H1 (cell line): ENCODE measurements around the gene MSI2. TPM values are rescaled to one million over a fixed set of nuclear protein-coding genes. Genes with fewer than 3 reads are reported as not detected.

Experiments used
- CTCF ChIA-PET: fragments of 300-600 bp; sonication (Branson Sonifier 250); formaldehyde crosslinking; loops from one replicate; lab custom pipeline; 2021; ENCODE audit not compliant: partially characterized antibody; lab: Charles Lee
- POLR2A ChIA-PET: fragments of 300-600 bp; sonication (Branson Sonifier 250); formaldehyde crosslinking; loops from one replicate; lab custom pipeline; 2021; ENCODE audit warnings: inconsistent platforms; ENCODE audit not compliant: partially characterized antibody; lab: Charles Lee
- DNase-seq, 2 experiments: peaks; one replicate each; pipeline versions ENCODE4 v3.0.0 to v3.0.0-alpha.2; 2010 to 2022; ENCODE audit warnings: low spot score in 2 of 2, low read depth in 1 of 2, mixed read lengths in 1 of 2
- FAIRE-seq: peaks from 2 replicates; lab custom pipeline; 2011; peaks lifted over from hg19 to GRCh38; lab: Jason Lieb, UNC
- H2AFZ ChIP-seq: 2 replicates; pipeline ENCODE4 v1.8.1; 2012; ENCODE audit warnings: low read length, inconsistent platforms
- H2AK5ac ChIP-seq: 2 replicates; pipeline ENCODE4 v1.6.1; 2013; ENCODE audit warnings: low read depth, low read length
- H2BK120ac ChIP-seq: replicated peaks from 2 replicates; pipeline ENCODE3; 2013; ENCODE audit warnings: low read depth, low read length, inconsistent platforms
- H2BK12ac ChIP-seq: 2 replicates; pipeline ENCODE4 v1.6.1; 2013; ENCODE audit warnings: low read depth, low read length
- H2BK15ac ChIP-seq: 2 replicates; pipeline ENCODE4 v1.6.1; 2013; ENCODE audit warnings: low read length
- H2BK20ac ChIP-seq: 2 replicates; pipeline ENCODE4 v1.6.1; 2013; ENCODE audit warnings: low read length
- H2BK5ac ChIP-seq: 2 replicates; pipeline ENCODE4 v1.6.1; 2013; ENCODE audit warnings: low read depth, low read length
- H3K14ac ChIP-seq: 2 replicates; pipeline ENCODE4 v1.6.1; 2013; ENCODE audit warnings: inconsistent platforms; ENCODE audit not compliant: insufficient read length
- H3K18ac ChIP-seq: 2 replicates; pipeline ENCODE4 v1.6.1; 2013; ENCODE audit warnings: low read length; ENCODE audit errors: extremely low read depth
- H3K23ac ChIP-seq: 2 replicates; pipeline ENCODE4 v1.6.1; 2013; ENCODE audit warnings: inconsistent platforms; ENCODE audit not compliant: insufficient read length
- H3K23me2 ChIP-seq: 2 replicates; pipeline ENCODE4 v1.6.1; 2013; ENCODE audit warnings: low read depth, low read length
- H3K27ac ChIP-seq: 2 replicates; pipeline ENCODE4 v1.6.1; 2011; ENCODE audit warnings: low read depth, low read length, inconsistent platforms
- H3K27me3 ChIP-seq, 4 experiments: replicated peaks in 1 of 4; 1 replicate in 1 of 4; 2 replicates in 3 of 4; pipeline versions ENCODE4 v1.6.1 to v1.8.1; 2011 to 2013; ENCODE audit warnings: low read length in 3 of 4, mild to moderate bottlenecking in 3 of 4, inconsistent platforms in 2 of 4, mixed read lengths in 2 of 4, moderate library complexity in 1 of 4; ENCODE audit not compliant: control insufficient read depth in 3 of 4, insufficient read depth in 3 of 4; ENCODE audit errors: extremely low read depth in 1 of 4
- H3K36me3 ChIP-seq, 4 experiments: 2 replicates each; pipeline versions ENCODE4 v1.6.1 to v1.8.1; 2011 to 2013; ENCODE audit warnings: mild to moderate bottlenecking in 4 of 4, low read length in 3 of 4, moderate library complexity in 2 of 4, control low read depth in 1 of 4, inconsistent platforms in 1 of 4; ENCODE audit not compliant: insufficient read depth in 4 of 4, control insufficient read depth in 2 of 4
- H3K4ac ChIP-seq: replicated peaks from 2 replicates; pipeline ENCODE3; 2013; ENCODE audit warnings: low read length, low read depth, mixed read lengths, inconsistent platforms; ENCODE audit not compliant: insufficient read length
- H3K4me1 ChIP-seq, 4 experiments: replicated peaks in 1 of 4; 1 replicate in 1 of 4; 2 replicates in 3 of 4; pipeline versions ENCODE4 v1.6.1 to v1.8.1; 2011 to 2013; ENCODE audit warnings: low read length in 3 of 4, inconsistent platforms in 2 of 4, mixed read lengths in 1 of 4; ENCODE audit not compliant: insufficient read depth in 4 of 4, control insufficient read depth in 3 of 4
- H3K4me2 ChIP-seq, 2 experiments: 2 replicates each; pipeline versions ENCODE4 v1.6.1 to v1.8.1; 2011 to 2013; ENCODE audit warnings: low read depth in 2 of 2, low read length in 2 of 2, control low read depth in 1 of 2, inconsistent platforms in 1 of 2, mild to moderate bottlenecking in 1 of 2; ENCODE audit not compliant: insufficient read depth in 1 of 2
- H3K4me3 ChIP-seq, 4 experiments: fragments of 200-600, 300-600 bp in 1 of 4; sonication (generic), shearing (Covaris generic), sonication (Bioruptor Twin) in 1 of 4; 2 replicates each; pipeline versions ENCODE4 v1.5.1 to v1.8.1; 2011 to 2016; ENCODE audit warnings: low read length in 4 of 4, low read depth in 3 of 4, control low read depth in 2 of 4, inconsistent platforms in 2 of 4, mild to moderate bottlenecking in 2 of 4, mixed read lengths in 1 of 4, moderate library complexity in 1 of 4; ENCODE audit not compliant: insufficient read depth in 2 of 4; ENCODE audit errors: extremely low read depth in 1 of 4
- H3K56ac ChIP-seq: replicated peaks from 2 replicates; pipeline ENCODE3; 2013; ENCODE audit warnings: low read depth, mild to moderate bottlenecking, mixed read lengths, low read length, inconsistent platforms; ENCODE audit not compliant: insufficient read length
- H3K79me1 ChIP-seq: 2 replicates; pipeline ENCODE4 v1.6.1; 2013; ENCODE audit warnings: low read depth, low read length, control low read depth
- H3K79me2 ChIP-seq, 2 experiments: 2 replicates each; pipeline versions ENCODE4 v1.6.1 to v1.8.1; 2012 to 2013; ENCODE audit warnings: low read length in 2 of 2, mild to moderate bottlenecking in 2 of 2, inconsistent platforms in 1 of 2; ENCODE audit not compliant: insufficient read depth in 2 of 2, control insufficient read depth in 1 of 2
- H3K9ac ChIP-seq, 4 experiments: replicated peaks in 1 of 4; 1 replicate in 1 of 4; 2 replicates in 3 of 4; pipeline versions ENCODE4 v1.6.1 to v1.8.1; 2011 to 2013; ENCODE audit warnings: low read depth in 3 of 4, low read length in 3 of 4, control low read depth in 2 of 4, mild to moderate bottlenecking in 2 of 4, moderate library complexity in 2 of 4, inconsistent platforms in 1 of 4; ENCODE audit errors: extremely low read depth in 1 of 4
- H3K9me3 ChIP-seq, 2 experiments: 2 replicates each; pipeline versions ENCODE4 v1.6.1 to v1.8.1; 2012 to 2013; ENCODE audit warnings: mild to moderate bottlenecking in 2 of 2, moderate library complexity in 2 of 2, control low read depth in 1 of 2, inconsistent platforms in 1 of 2, low read depth in 1 of 2, low read length in 1 of 2, mixed read lengths in 1 of 2; ENCODE audit not compliant: insufficient read depth in 2 of 2
- H4K20me1 ChIP-seq, 2 experiments: replicated peaks in 1 of 2; 2 replicates each; pipeline versions ENCODE3 to v1.8.1; 2011 to 2013; ENCODE audit warnings: inconsistent platforms in 2 of 2, low read length in 2 of 2, mild to moderate bottlenecking in 1 of 2; ENCODE audit not compliant: insufficient read depth in 2 of 2, control insufficient read depth in 1 of 2
- H4K5ac ChIP-seq: 2 replicates; pipeline ENCODE4 v1.6.1; 2013; ENCODE audit warnings: low read length, low read depth, mixed read lengths, inconsistent platforms; ENCODE audit not compliant: insufficient read length
- H4K8ac ChIP-seq: 2 replicates; pipeline ENCODE4 v1.8.0; 2013; ENCODE audit warnings: mild to moderate bottlenecking, moderate library complexity, low read length, inconsistent platforms; ENCODE audit not compliant: insufficient read depth; ENCODE audit errors: extremely low read depth
- H4K91ac ChIP-seq: replicated peaks from 2 replicates; pipeline ENCODE3; 2013; ENCODE audit warnings: low read length, mixed read lengths, inconsistent platforms; ENCODE audit not compliant: insufficient read length
- BACH1 ChIP-seq: IDR thresholded peaks from 2 replicates; pipeline ENCODE4 v1.6.1; 2012; ENCODE audit warnings: low read length, improper control_type of control experiment
- CBX5 ChIP-seq: fragments of 300-800, 300-1000 bp; sonication (generic); IDR thresholded peaks from 2 replicates; pipeline ENCODE4 v1.7.1; 2016; ENCODE audit warnings: antibody characterized with exemption, low read length, low read depth
- EGR1 ChIP-seq: IDR thresholded peaks from 2 replicates; pipeline ENCODE4 v1.6.1; 2011; ENCODE audit warnings: low read depth, low read length, borderline replicate concordance
- FOSL1 ChIP-seq: IDR thresholded peaks from 2 replicates; pipeline ENCODE4 v1.6.1; 2011; ENCODE audit warnings: mild to moderate bottlenecking, low read depth, low read length, moderate library complexity; ENCODE audit not compliant: insufficient read depth
- HDAC2 ChIP-seq, 2 experiments: fragments of 300-600 bp in 1 of 2; sonication (generic) in 1 of 2; IDR thresholded peaks; 2 replicates each; pipeline ENCODE4 v1.6.1; 2011 to 2012; ENCODE audit warnings: low read depth in 2 of 2, low read length in 2 of 2, mild to moderate bottlenecking in 2 of 2, moderate library complexity in 2 of 2, borderline replicate concordance in 1 of 2, inconsistent platforms in 1 of 2
- JUND ChIP-seq: IDR thresholded peaks from 2 replicates; pipeline ENCODE4 v1.6.1; 2011; ENCODE audit warnings: mild to moderate bottlenecking, improper control_type of control experiment, low read length
- NANOG ChIP-seq: IDR thresholded peaks from 2 replicates; pipeline ENCODE4 v1.6.1; 2011; ENCODE audit warnings: low read length, low read depth, mild to moderate bottlenecking, inconsistent platforms; ENCODE audit not compliant: insufficient read depth, poor library complexity, severe bottlenecking
- TAF7 ChIP-seq: optimal IDR thresholded peaks from 2 replicates; pipeline ENCODE3; 2011; ENCODE audit warnings: low read depth, mild to moderate bottlenecking, inconsistent platforms, low read length, moderate library complexity, borderline replicate concordance
- USF2 ChIP-seq: IDR thresholded peaks from 2 replicates; pipeline ENCODE4 v1.6.1; 2011; ENCODE audit warnings: low read length, improper control_type of control experiment
- WGBS, 2 experiments: shearing (Covaris generic) in 1 of 2; methylation state at CpG; one replicate each; pipeline versions ENCODE4 v1.1.6 to v1.1.7; 2013 to 2015; ENCODE audit warnings: low lambda C conversion rate in 2 of 2, mixed read lengths in 2 of 2, inconsistent platforms in 1 of 2, low coverage in 1 of 2, missing lambda C conversion rate in 1 of 2; ENCODE audit not compliant: insufficient replicate concordance in 2 of 2, insufficient coverage in 1 of 2, insufficient read length in 1 of 2; ENCODE audit errors: extremely low coverage in 1 of 2, missing lambda C conversion rate in 1 of 2; 5-methylcytosine and 5-hydroxymethylcytosine counted together
- polyA plus RNA-seq, 7 experiments: library from polyadenylated mRNA; depleted of rRNA in 3 of 7; stranded (reverse) in 5 of 7; unstranded in 2 of 7; fragments of >200 nt in 5 of 7; fragments of 200-250 nt in 2 of 7; gene quantifications; 1 replicate in 5 of 7; 2 replicates in 1 of 7; 4 replicates in 1 of 7; pipeline versions ENCODE4 v1.2.1 to v1.2.3, GENCODE V29; 2011 to 2013; ENCODE audit warnings: missing spikeins in 2 of 7, mixed read lengths in 2 of 7
- total RNA-seq: library from RNA; stranded (reverse); fragmentation: NEBNext Ultra II Directional; extraction: Animal tissue kit (Norgen Biotek cat#: 25700); gene quantifications from 2 replicates; pipeline ENCODE4 v1.2.1, GENCODE V29; 2021

MSI2 gene
- total and polyA plus RNA-seq, 2 of the 8 experiments (the other 6 are each of a cell fraction or from before 2014, with no cell fraction given), result 36.7 to 80.6 TPM

GRCh38 chr17:57548421-57549410, 292.4 kb downstream of the MSI2 start:
- Histone ChIP-seq H2BK120ac (no peak overlapping the region), H2AK5ac (no peak overlapping the region), H3K4ac (no peak overlapping the region), H3K23ac (no peak overlapping the region), H2BK12ac (no peak overlapping the region), H4K20me1 (peaks cover 3 to 5% of the 10 kb centered on the region in 2 experiments), H2AFZ (no peak overlapping the region), H3K36me3 (peaks cover 0 to 2% (median 0%) of the 10 kb centered on the region in 4 experiments; a peak in 1 of 8 replicates), H4K91ac (no peak overlapping the region), H2BK15ac (no peak overlapping the region), H3K23me2 (no peaks in the 10 kb centered on the region), H3K14ac (no peak overlapping the region), H3K4me2 (0 out of 4 replicates have a peak overlapping the region, but pooled peaks of 1 of the 2 experiments have one; percentile 2), H4K5ac (no peak overlapping the region), H3K18ac (no peak overlapping the region), H3K79me2 (no peaks in the 10 kb centered on the region; a peak in 1 of 4 replicates), H3K9me3 (no peaks in the 10 kb centered on the region), H3K79me1 (peaks cover 4% of the 10 kb centered on the region; the same call in 1 of the 2 replicates), H3K4me3 (no peak overlapping the region), H3K27ac (no peak overlapping the region), H3K27me3 (no peaks in the 10 kb centered on the region), H3K4me1 (peaks cover 12 to 48% (median 22%) of the 10 kb centered on the region in 4 experiments), H4K8ac (no peak overlapping the region), H2BK20ac (no peak overlapping the region), H2BK5ac (no peak overlapping the region), H3K56ac (no peak overlapping the region), H3K9ac (no peak overlapping the region)
- 80% methylated on average over 18 of the region's 19 CpGs; no CpG with 5 or more reads in 1 of the 2 experiments for WGBS, 2 experiments
- FAIRE-seq, result no peak
- CTCF ChIA-PET, result interaction anchor here (0.6 to 6.4 kb wide), 13 partner anchors 9 to 619 kb away, joined by 3 to 98 read pairs (median 4); no protein-coding TSS in a partner anchor
- DNase-seq, result no peak
- POLR2A ChIA-PET, result interaction anchor here (0.7 kb wide), 1 partner anchor 109 kb away, joined by 4 read pairs; no protein-coding TSS in a partner anchor
- TF ChIP-seq FOSL1 (no peak), HDAC2 (IDR thresholded peaks at IDR 0.05; ENCODE audit: borderline replicate concordance in 1 of 2, low read depth in 2 of 2, low read length in 2 of 2) (no peak), TAF7 (no peak), JUND (no peak), NANOG (no peak), EGR1 (no peak), BACH1 (no peak), CBX5 (no peak), USF2 (no peak)
